ENCODE results near the gene KCNQ1.

DNA sequence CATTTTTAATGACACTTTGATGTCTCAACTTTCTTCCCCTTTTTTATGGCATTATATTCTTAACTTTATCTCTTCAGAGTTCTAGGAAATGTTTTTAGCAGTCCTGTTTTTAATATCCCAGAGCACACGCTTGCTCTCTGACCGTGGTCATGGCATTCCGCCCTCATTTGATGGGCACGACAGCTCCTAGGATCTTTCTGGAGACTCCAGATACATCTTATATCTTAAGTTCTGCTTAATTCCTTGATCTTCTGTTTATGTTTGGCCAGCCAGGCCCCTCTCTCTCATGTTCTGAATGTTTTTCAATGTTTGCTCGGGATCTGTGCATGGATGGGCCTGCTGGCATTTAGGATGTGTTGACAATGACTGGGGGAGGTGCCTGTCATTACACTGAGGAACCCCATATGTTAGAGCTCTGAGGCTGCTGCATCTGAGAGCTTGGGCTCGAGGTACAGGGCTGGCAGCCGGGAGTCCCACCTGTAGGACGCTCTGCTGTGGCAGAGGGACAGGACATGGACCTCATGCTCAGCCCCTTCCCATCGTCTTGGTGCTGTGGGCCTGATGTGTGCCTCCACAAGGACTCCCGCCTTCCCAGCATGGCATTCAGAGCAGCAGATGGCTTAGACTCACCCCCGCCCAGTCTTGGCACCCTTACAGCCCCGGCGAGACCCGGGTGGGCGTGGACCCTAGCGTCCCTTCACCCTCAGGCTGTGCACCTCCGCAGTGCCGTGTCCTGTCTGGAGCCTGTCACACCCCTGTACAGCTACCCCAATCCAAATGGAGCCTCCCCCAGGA lies 365.8 kb downstream of the KCNQ1 start:
- no peak for TF ChIP-seq CTCF (IDR thresholded peaks at IDR 0.05)
- no peak for TF ChIP-seq EZH2 (IDR thresholded peaks at IDR 0.05; ENCODE audit: borderline replicate concordance, insufficient read depth, low read depth, low read length, poor library complexity, severe bottlenecking)

All from B cell (primary cell).